GM23338 (cell line): ENCODE measurements around the gene GALNT3. TPM values are rescaled to one million over a fixed set of nuclear protein-coding genes. Genes with fewer than 3 reads are reported as not detected.

Experiments
- ATAC-seq: fragments of 200-7000 bp; cut with Tn5 transposase; 3 replicates; pipeline ENCODE4 v1.9.1; 2020
- DNase-seq: peaks from one replicate; pipeline ENCODE4 v3.0.0-alpha.2; 2015; ENCODE audit warnings: low spot score
- H2AFZ ChIP-seq: fragments of 200-600 bp; sonication (generic); 2 replicates; pipeline ENCODE4 v1.8.0; 2016; ENCODE audit warnings: antibody characterized with exemption, mild to moderate bottlenecking, moderate library complexity
- H3F3A ChIP-seq: fragments of 200-600 bp; sonication (generic); replicated peaks from 2 replicates; pipeline ENCODE4 v1.8.0; 2017; ENCODE audit warnings: antibody characterized with exemption, mixed run types, low read depth
- H3K27ac ChIP-seq: fragments of 200-600 bp; sonication (generic); 2 replicates; pipeline ENCODE4 v1.6.1; 2016; ENCODE audit warnings: low read depth
- H3K27me3 ChIP-seq: fragments of 200-600 bp; sonication (generic); 2 replicates; pipeline ENCODE4 v1.8.0; 2016; ENCODE audit warnings: mild to moderate bottlenecking, mixed run types, moderate library complexity; ENCODE audit not compliant: insufficient read depth
- H3K36me3 ChIP-seq: fragments of 200-600 bp; sonication (generic); 2 replicates; pipeline ENCODE4 v1.8.0; 2016; ENCODE audit warnings: mild to moderate bottlenecking; ENCODE audit not compliant: insufficient read depth
- H3K4me1 ChIP-seq: fragments of 200-600 bp; sonication (generic); 2 replicates; pipeline ENCODE4 v1.8.0; 2016; ENCODE audit warnings: mild to moderate bottlenecking, moderate library complexity; ENCODE audit not compliant: insufficient read depth
- H3K4me2 ChIP-seq: fragments of 200-600 bp; sonication (generic); 2 replicates; pipeline ENCODE4 v1.7.1; 2017; ENCODE audit warnings: mixed run types
- H3K4me3 ChIP-seq: fragments of 200-600 bp; sonication (generic); 2 replicates; pipeline ENCODE4 v1.6.1; 2016; ENCODE audit warnings: mixed run types
- H3K79me2 ChIP-seq: fragments of 200-600 bp; sonication (generic); replicated peaks from 2 replicates; pipeline ENCODE4 v1.8.0; 2017; ENCODE audit warnings: mild to moderate bottlenecking; ENCODE audit not compliant: insufficient read depth
- H3K9me2 ChIP-seq: fragments of 200-600 bp; sonication (generic); 2 replicates; pipeline ENCODE4 v1.8.0; 2017; ENCODE audit not compliant: insufficient read depth
- H4K20me1 ChIP-seq: fragments of 200-600 bp; sonication (generic); replicated peaks from 2 replicates; pipeline ENCODE4 v1.8.0; 2017; ENCODE audit warnings: mild to moderate bottlenecking; ENCODE audit not compliant: insufficient read depth
- H3K27ac Mint-ChIP-seq: 2 replicates; pipeline ENCODE4 v1.8.0; 2020; ENCODE audit warnings: inconsistent platforms, mild to moderate bottlenecking, moderate library complexity, mixed read lengths
- H3K27me3 Mint-ChIP-seq: 3 replicates; pipeline ENCODE4 v1.8.0; 2022; ENCODE audit warnings: low read depth, mild to moderate bottlenecking, moderate library complexity, mixed read lengths, inconsistent platforms; ENCODE audit not compliant: insufficient read depth, poor library complexity
- H3K36me3 Mint-ChIP-seq: 3 replicates; pipeline ENCODE4 v1.8.0; 2021; ENCODE audit warnings: low read depth, mild to moderate bottlenecking, inconsistent platforms, moderate library complexity, mixed read lengths
- H3K4me1 Mint-ChIP-seq: 3 replicates; pipeline ENCODE4 v1.8.0; 2020; ENCODE audit warnings: mild to moderate bottlenecking, inconsistent platforms, mixed read lengths
- H3K4me3 Mint-ChIP-seq: 3 replicates; pipeline ENCODE4 v1.8.0; 2021; ENCODE audit warnings: moderate library complexity, mild to moderate bottlenecking, inconsistent platforms, mixed read lengths
- H3K9me3 Mint-ChIP-seq: 3 replicates; pipeline ENCODE4 v1.8.0; 2020; ENCODE audit warnings: moderate library complexity, mild to moderate bottlenecking, inconsistent platforms, mixed read lengths
- EZH2 ChIP-seq: fragments of 200-600 bp; sonication (generic); IDR thresholded peaks from one replicate; pipeline ENCODE4 v1.8.0; 2017; ENCODE audit warnings: antibody characterized with exemption, mild to moderate bottlenecking, low read depth; ENCODE audit not compliant: unreplicated experiment
- NANOG ChIP-seq: IDR thresholded peaks from 2 replicates; pipeline ENCODE4 v1.6.1; 2016; ENCODE audit warnings: antibody characterized with exemption, borderline replicate concordance
- ZNF114 ChIP-seq: fragments of 250-450 bp; sonication (Bioruptor Pico); IDR thresholded peaks from 2 replicates; pipeline ENCODE4 v1.5.0; 2020; ENCODE audit warnings: mild to moderate bottlenecking, moderate library complexity
- ZNF462 ChIP-seq: fragments of 250-450 bp; sonication (Bioruptor Pico); IDR thresholded peaks from 2 replicates; pipeline ENCODE4 v1.5.0; 2020; ENCODE audit warnings: mild to moderate bottlenecking, moderate library complexity
- polyA plus RNA-seq: library from polyadenylated mRNA; unstranded; fragments of >200 nt; fragmentation: Nextera tagmentation; extraction: Ambion mirVana; gene quantifications from 2 replicates; pipeline ENCODE4 v1.2.1, GENCODE V29; 2016
- total RNA-seq: library from RNA; depleted of rRNA; stranded (reverse); fragments of >200 nt; shearing (Covaris generic); gene quantifications from 2 replicates; pipeline ENCODE4 v1.2.3, GENCODE V29; 2014

Gene GALNT3
- total and polyA plus RNA-seq, 2 experiments from 2014 or later, result 16.8 to 17.1 TPM

- no peak overlapping the region; the same call in 1 of the 2 replicates for H3K27ac Mint-ChIP-seq
- peaks cover 13% of the 10 kb centered on the region for H3K9me2 ChIP-seq
- no peaks in the 10 kb centered on the region for H3F3A ChIP-seq
- H3K79me2 ChIP-seq, result no peaks in the 10 kb centered on the region
- no peaks in the 10 kb centered on the region for H3K27me3 ChIP-seq
- no peaks in the 10 kb centered on the region for H3K36me3 ChIP-seq
- TF ChIP-seq ZNF462 (CRISPR knock-in tag) (no peak), ZNF114 (CRISPR knock-in tag) (no peak)
- H3K27me3 Mint-ChIP-seq, result peaks cover 4% of the 10 kb centered on the region
- no peak overlapping the region for H3K27ac ChIP-seq
- H4K20me1 ChIP-seq, result no peaks in the 10 kb centered on the region
- peak overlapping the region; percentile 25; the same call in 1 of the 2 replicates for H2AFZ ChIP-seq
- H3K4me2 ChIP-seq, result no peak overlapping the region
- peaks cover 1% of the 10 kb centered on the region for H3K4me1 Mint-ChIP-seq
- DNase-seq, result no peak
- H3K4me1 ChIP-seq, result peaks cover 2% of the 10 kb centered on the region; the same call in 1 of the 2 replicates
- no peaks in the 10 kb centered on the region for H3K9me3 Mint-ChIP-seq
- H3K4me3 Mint-ChIP-seq, result no peak overlapping the region
- ATAC-seq, result no peak; the same call in 2 of the 3 replicates
- no peaks in the 10 kb centered on the region for H3K36me3 Mint-ChIP-seq
- no peak overlapping the region for H3K4me3 ChIP-seq
These were observed 43.1 kb upstream of the GALNT3 start for GRCh38 chr2:165837122-165837521.

GRCh38 chr2:165835363-165835762 is 41.3 kb upstream of the GALNT3 start:
- Mint-ChIP-seq H3K4me3 (no peak overlapping the region), H3K4me1 (no peaks in the 10 kb centered on the region), H3K27ac (no peak overlapping the region), H3K27me3 (peaks cover 1% of the 10 kb centered on the region), H3K9me3 (no peaks in the 10 kb centered on the region), H3K36me3 (no peaks in the 10 kb centered on the region)
- ATAC-seq, result no peak
- H3K27me3 ChIP-seq, result no peaks in the 10 kb centered on the region
- no peak for TF ChIP-seq NANOG
- no peak for TF ChIP-seq EZH2
- no peaks in the 10 kb centered on the region for H3K36me3 ChIP-seq
- H3K79me2 ChIP-seq, result no peaks in the 10 kb centered on the region
- no peak overlapping the region for H3K27ac ChIP-seq
- H3K9me2 ChIP-seq, result peaks cover 13% of the 10 kb centered on the region
- DNase-seq, result no peak
- no peak overlapping the region for H3K4me3 ChIP-seq
- H2AFZ ChIP-seq, result peak overlapping the region; percentile 64; the same call in 1 of the 2 replicates
- no peak overlapping the region for H3K4me2 ChIP-seq
- no peaks in the 10 kb centered on the region for H4K20me1 ChIP-seq
- H3F3A ChIP-seq, result no peaks in the 10 kb centered on the region
- no peaks in the 10 kb centered on the region for H3K4me1 ChIP-seq
